Motor neuron (in vitro differentiated cells): ENCODE results near the gene MAP2K3. TPM values are rescaled to one million over a fixed set of nuclear protein-coding genes. Genes with fewer than 3 reads are reported as not detected.
A peak's percentile ranks its signal among the peaks of the same experiment; 100 is the strongest.

Experiments
- ATAC-seq, 8 experiments: fragments of 200-7000 bp; cut with Tn5 transposase; replicated peaks in 6 of 8; 2 replicates each; pipeline ENCODE4 v1.8.0; 2021; ENCODE audit warnings: mild to moderate bottlenecking in 8 of 8, moderate library complexity in 8 of 8
- H3K27ac ChIP-seq, 2 donors: fragments of 250-450 bp; sonication (Bioruptor Pico); 2 replicates each; pipeline ENCODE4 v1.9.0; 2021; ENCODE audit warnings: antibody characterized with exemption in 2 of 2, mild to moderate bottlenecking in 2 of 2, moderate library complexity in 1 of 2
- H3K4me1 ChIP-seq, 2 donors: fragments of 250-450 bp; sonication (Bioruptor Pico); replicated peaks in 1 of 2; 2 replicates each; pipeline ENCODE4 v1.6.1; 2021; ENCODE audit warnings: antibody characterized with exemption in 2 of 2, mild to moderate bottlenecking in 2 of 2, moderate library complexity in 1 of 2
- H3K4me3 ChIP-seq, 5 donors: fragments of 250-450 bp; sonication (Bioruptor Pico); 2 replicates each; pipeline ENCODE4 v1.9.0; 2021; ENCODE audit warnings: antibody characterized with exemption in 5 of 5, mild to moderate bottlenecking in 5 of 5, moderate library complexity in 4 of 5
- WGBS, 10 experiments: fragments of 450-650 bp; shearing (Covaris generic); methylation state at CpG; one replicate each; pipeline ENCODE4 v1.0.0; 2022; 5-methylcytosine and 5-hydroxymethylcytosine counted together
- in situ Hi-C, 9 experiments: fragments of 400-800 bp; cut with MboI; loops; one replicate each; pipeline ENCODE4 v1.15.0; 2021; ENCODE audit warnings: low sequenced_read_pairs in 9 of 9, low pct_unique_long_range_greater_than_20kb in 2 of 9; ENCODE audit not compliant: unreplicated experiment in 9 of 9
- total RNA-seq, 8 experiments: library from RNA; unstranded; fragments of 300-600 nt; gene quantifications; 2 replicates each; pipeline versions ENCODE4 v1.2.3 to v1.2.4, GENCODE V29; 2022

Gene MAP2K3
- total RNA-seq: 10 to 100 TPM in 3 of 8 experiments, 1 to 10 TPM in 5; 3.8 to 41.7 (median 6.7) TPM

DNA sequence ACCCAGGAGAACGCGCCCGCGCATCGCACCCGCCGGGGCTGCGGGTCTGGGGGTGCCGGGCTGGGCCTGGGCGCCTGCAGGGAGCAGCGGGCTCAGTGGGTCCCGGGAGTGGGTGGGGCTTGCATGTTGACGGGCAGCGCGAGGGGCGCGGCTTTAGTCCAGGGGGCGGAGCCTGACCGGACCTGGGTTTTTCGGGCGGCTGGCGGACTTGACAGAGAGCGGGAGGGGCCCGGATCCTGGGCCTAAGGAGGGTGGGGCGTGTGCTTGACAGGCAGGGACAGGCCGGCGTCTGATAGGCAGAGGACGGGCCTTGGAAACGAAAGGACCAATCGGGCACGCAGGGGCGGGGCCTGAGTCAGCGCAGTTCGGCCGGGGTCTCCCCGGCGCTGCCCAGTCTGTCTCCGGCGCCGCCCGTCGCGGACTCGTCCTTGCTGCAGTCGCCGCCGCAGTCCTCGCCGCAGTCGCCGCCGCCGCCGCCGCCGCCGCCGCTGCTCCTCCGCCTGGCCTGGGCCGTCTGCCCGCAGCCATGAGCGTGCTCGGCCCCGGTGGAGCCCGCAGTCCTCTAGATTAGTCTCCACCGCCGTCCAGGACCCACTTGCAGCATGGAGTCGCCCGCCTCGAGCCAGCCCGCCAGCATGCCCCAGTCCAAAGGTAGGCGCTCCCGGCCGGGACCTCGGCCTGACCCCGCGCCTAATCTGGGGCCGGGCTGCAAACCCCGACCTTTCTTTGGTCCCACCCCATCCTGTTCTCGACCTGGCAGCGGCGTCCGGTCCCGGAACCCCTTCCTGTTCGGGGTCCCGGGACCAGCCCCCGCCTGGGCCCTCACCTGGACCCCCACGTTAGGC is at the start of gene MAP2K3:
MAP2K3 (plus strand) TSS at position 393 of the 845 bp plus-strand sequence; CDS start at position 603, 210 bp downstream.
- Histone ChIP-seq H3K27ac (peak within 1 kb of the TSS; percentile 33 to 42), H3K4me3 (peak within 1 kb of the TSS; percentile 66 to 78 (median 74)), H3K4me1 (peaks cover 11 to 15% of the 10 kb centered on the region in 2 donors)
- WGBS, 10 experiments: 0% methylated on average over 5 to 7 of the region's 88 CpGs; no CpG with 5 or more reads in 8 of the 10 experiments
- in situ Hi-C loops: loop anchor here in 1 of 9 experiments (25.0 kb wide), 1 partner anchor 228 kb away; no protein-coding TSS in a partner anchor
- peak; percentile 68 to 94 (median 90) for ATAC-seq

DNA sequence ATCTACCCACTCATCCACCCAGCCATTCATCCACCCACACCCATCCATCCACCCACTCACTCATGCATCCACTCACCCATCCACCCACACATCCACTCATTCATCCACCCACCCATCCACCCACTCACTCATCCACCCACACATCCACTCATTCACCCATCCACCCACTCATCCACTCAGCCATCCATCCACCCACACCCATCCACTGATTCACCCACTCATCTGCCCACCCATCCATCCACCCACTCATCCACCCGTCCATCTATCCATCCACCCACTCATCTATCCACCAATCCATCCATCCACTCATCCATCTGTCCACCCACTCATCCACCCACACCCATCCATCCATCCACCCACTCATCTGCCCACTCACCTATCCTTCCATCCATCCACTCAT is 48.6 kb upstream of the MAP2K3 start:
- Histone ChIP-seq H3K27ac (no peak overlapping the region), H3K4me1 (peaks cover 2 to 10% of the 10 kb centered on the region in 2 donors), H3K4me3 (no peak overlapping the region)
- in situ Hi-C loops: loop anchor here in 1 of 9 experiments (25.0 kb wide), 1 partner anchor 99 kb away; the partner anchor contains the start of gene DHRS7B
- ATAC-seq: no peak
- WGBS, 10 experiments: 0 to 83% (median 14%) methylated on average over 1 of the region's 1 CpG; no CpG with 5 or more reads in 4 of the 10 experiments

DNA sequence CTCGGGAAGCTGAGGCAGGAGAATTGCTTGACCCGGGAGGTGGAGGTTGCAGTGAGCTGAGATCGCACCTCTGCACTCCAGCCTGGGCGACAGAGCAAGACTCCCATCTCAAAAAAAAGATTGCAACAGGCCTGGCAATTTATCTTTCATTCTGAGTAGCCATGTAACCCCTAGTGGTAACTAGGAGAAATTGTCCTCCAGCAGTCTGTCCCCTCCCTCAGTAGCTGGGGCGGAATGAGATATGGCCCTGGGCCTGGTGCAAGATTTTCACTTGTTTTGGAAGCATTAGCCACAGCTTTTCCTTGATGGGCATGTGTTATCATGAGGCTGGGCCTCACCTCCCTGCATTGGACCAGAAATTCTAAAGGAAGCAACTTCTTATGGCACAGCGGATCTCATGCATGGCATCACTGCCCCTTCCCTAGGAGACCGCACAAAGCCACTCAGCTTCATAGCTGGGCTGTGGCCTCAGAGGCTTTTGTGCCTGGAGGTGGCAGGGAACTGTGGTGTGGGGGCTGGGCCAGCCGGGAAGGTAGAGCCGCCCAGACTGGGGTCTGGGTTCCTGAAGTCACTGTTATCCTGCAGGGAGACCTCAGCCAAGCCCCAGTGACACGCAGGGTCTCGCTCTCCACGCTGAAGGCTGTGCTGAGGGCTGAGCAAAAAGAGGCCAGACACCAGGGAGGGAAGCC is 44.7 kb upstream of the MAP2K3 start:
- WGBS, 10 experiments: 78 to 100% (median 96%) methylated on average over 1 to 4 of the region's 12 CpGs; no CpG with 5 or more reads in 4 of the 10 experiments
- in situ Hi-C loops: loop anchor here in 1 of 9 experiments (25.0 kb wide), 1 partner anchor 103 kb away; the partner anchor contains the start of gene DHRS7B
- ATAC-seq: peak; percentile 10 to 62 (median 27)

DNA sequence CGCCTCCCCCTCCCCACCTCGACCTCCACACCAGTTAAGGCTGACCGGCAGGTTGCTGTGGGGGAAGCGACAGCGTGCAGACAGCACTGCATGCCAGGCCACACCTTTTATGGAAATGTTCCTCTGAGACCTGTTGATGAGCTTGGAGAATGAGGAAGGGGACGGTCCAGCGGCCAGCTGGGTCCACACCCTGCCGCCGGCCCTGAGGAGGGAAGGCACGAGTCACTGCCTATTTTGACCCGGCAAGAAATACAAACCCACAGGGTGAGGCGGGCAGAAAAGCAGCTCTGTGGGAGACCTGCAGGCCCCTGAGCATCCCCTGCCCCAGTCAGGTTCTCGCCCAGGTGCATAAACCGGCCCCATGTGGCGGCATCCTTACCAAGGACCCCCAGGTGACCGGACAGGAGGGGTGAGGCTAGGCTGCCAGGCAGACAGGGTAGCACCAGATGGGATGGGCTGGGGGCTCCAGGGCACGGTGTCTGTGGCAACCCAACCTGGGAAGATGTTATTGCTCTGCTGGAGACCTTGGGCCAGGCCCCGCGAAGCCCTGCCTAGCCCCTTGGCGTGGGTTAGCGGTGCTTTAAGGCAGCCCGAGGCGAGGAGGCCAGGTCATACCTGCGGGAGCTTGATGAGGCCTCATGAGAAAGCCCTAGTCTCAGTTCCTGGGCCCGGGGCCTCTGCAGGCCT is 44.0 kb upstream of the MAP2K3 start:
- H3K27ac ChIP-seq: no peak overlapping the region
- in situ Hi-C loops: loop anchor here in 1 of 9 experiments (25.0 kb wide), 1 partner anchor 103 kb away; the partner anchor contains the start of gene DHRS7B

More for the DNA sequence above, 44.7 kb upstream of the MAP2K3 start:
- Histone ChIP-seq H3K4me3 (no peak overlapping the region), H3K27ac (no peak overlapping the region), H3K4me1 (peaks cover 16 to 24% of the 10 kb centered on the region in 2 donors)

DNA sequence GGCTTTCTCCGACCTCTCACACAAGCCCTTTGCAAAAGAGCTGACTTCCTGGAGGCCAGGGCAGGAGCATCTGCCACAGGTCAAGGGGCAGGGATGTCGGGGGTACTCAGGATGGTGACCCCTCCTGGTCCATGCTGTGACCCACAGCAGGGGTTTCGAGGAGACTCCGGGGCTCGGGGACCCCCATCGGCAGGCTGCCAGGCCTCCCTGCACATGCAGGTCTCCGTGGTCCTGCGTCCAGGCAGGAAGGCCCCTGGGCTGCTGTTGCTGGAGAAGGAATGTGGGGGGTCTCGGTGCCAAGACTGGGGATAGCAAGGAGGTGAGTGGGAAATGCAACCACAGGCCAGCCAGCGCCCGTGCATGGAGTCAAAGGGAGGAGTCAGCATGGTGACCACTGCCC is 42.9 kb upstream of the MAP2K3 start:
- no peak overlapping the region for H3K4me3 ChIP-seq
- WGBS, 10 experiments: no CpG with 5 or more reads among the region's 11 CpGs
- H3K27ac ChIP-seq: peak overlapping the region in 1 of 2 donors; percentile 1
- H3K4me1 ChIP-seq: peaks cover 16 to 24% of the 10 kb centered on the region in 2 donors
- no peak for ATAC-seq
- in situ Hi-C loops: loop anchor here in 1 of 9 experiments (25.0 kb wide), 1 partner anchor 104 kb away; the partner anchor contains the start of gene DHRS7B

More for the DNA sequence above, 44.0 kb upstream of the MAP2K3 start:
- 0 to 94% (median 59%) methylated on average over 1 to 7 of the region's 25 CpGs; no CpG with 5 or more reads in 4 of the 10 experiments for WGBS, 10 experiments
- Histone ChIP-seq H3K4me1 (peaks cover 16 to 24% of the 10 kb centered on the region in 2 donors), H3K4me3 (no peak overlapping the region)
- ATAC-seq: peak in 7 of 8 experiments; percentile 5 to 39 (median 20)

DNA sequence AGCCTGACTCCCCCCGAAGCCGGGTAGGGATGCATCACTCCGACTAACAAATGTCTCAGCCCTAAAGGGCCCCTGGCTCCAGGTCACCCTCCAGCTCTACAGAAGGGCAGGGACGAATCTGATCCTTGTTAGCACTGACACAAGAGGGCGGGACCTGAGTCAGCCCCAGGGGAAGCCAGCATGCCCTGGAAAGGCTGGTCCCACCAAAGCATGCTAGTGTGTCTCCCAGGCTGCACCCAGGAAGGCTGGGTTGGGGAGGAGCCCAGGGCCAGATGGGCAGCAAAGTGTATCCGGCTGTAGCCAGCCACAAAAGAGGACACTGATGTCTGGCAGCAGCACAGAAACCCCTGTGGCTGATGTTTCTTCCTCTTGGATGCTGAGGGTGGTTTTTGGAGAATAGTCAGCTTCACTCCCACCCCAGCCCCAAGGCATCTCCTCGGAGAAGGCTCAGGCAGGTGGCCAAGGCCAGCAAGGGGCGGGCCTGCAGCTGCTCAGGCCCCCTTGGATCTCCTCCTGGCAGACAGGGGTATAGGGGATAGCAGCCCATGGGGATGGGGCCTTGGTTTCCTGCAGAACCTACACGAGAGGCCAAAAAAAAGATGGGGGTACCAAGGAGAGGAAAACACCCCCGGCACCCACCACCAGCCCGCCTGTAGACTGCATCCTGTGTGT is 42.3 kb upstream of the MAP2K3 start:
- H3K4me3 ChIP-seq: no peak overlapping the region
- peak; percentile 48 to 87 (median 78) for ATAC-seq
- WGBS, 10 experiments: 0 to 74% (median 54%) methylated on average over 1 to 5 of the region's 11 CpGs; no CpG with 5 or more reads in 6 of the 10 experiments
- in situ Hi-C loops: loop anchor here in 1 of 9 experiments (25.0 kb wide), 1 partner anchor 105 kb away; the partner anchor contains the start of gene DHRS7B
- peaks cover 16 to 24% of the 10 kb centered on the region in 2 donors for H3K4me1 ChIP-seq
- H3K27ac ChIP-seq: no peak overlapping the region

DNA sequence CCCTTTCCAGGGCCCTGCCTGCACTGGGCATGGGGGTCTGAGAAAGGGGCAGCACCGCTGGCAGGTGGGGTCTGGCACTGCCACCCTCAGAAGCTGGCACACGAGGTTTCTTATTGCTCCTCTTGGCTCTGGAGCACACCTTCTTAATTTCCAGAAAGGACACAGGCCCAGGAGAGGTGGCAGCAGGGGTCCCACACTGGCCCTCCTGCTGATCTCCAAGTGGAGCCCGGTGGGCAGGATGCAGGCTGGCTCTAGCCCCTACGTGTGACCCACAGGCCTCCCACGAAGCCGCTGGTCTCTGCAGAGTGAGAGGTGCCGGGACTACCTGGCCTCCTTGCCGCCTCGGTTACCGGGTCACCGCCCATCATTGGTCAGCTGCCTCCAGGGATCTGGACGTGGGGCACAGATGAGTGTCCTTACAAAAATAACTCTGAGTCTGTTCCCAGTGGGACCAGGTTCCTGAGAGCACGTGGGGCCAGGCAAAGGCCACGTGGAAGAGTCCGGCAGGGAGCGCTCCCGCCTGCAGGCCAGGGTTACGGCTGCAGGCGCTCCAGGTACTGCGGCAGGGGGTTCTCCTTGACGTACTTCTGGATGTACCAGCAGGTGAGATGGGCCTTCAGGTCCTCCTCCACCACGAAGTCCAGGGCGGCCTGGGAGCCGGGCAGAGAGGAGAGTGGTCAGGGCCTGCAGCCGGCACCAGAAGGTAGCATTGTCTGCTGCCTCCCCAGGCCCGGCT is 41.6 kb upstream of the MAP2K3 start:
- 48 to 89% (median 86%) methylated on average over 1 to 10 of the region's 26 CpGs; no CpG with 5 or more reads in 5 of the 10 experiments for WGBS, 10 experiments
- Histone ChIP-seq H3K4me3 (no peak overlapping the region), H3K27ac (no peak overlapping the region), H3K4me1 (peaks cover 16 to 24% of the 10 kb centered on the region in 2 donors)
- in situ Hi-C loops: loop anchor here in 1 of 9 experiments (25.0 kb wide), 1 partner anchor 106 kb away; the partner anchor contains the start of gene DHRS7B
- ATAC-seq: no peak

DNA sequence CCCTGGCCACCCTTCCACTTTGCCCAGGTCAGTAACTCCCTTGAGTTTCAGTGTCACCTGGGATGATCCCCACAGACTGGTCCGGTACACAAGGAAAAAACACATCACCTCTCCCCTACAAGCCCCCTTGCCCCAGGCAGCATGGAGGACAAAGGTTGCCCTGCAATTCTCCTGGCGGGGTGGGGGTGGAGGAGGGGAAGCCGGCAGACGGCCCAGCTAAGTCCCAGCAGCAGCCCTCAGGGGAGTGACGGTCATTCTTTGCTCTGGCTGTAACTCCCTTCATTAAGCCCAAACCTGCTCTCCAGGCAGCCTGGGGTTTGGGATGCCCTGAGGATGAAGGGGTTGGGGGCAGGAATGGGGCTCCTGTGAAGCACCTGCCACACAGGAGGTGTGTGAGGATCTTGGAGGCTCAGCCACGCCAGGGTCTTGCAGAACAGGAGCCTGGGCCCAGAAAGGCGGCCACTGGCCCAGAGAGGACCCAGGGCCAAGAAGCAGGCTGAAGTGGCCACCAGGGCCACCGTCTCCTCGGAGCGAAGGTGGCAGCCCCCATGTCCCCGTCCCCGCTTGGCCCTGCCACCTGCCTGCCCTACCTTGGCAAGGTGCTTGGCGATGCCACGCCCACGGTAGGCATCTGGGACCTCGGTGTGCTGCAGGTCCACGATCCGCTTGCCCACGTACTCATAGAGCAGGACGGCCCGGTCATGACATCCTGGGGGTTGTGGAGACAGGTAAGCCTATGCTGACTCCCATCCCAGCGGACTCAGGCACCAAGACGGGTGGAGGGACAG is 40.8 kb upstream of the MAP2K3 start:
- H3K4me1 ChIP-seq: peaks cover 16 to 24% of the 10 kb centered on the region in 2 donors
- no peak for ATAC-seq
- no peak overlapping the region for H3K4me3 ChIP-seq
- in situ Hi-C loops: loop anchor here in 1 of 9 experiments (25.0 kb wide), 1 partner anchor 106 kb away; the partner anchor contains the start of gene DHRS7B
- 56 to 100% (median 80%) methylated on average over 1 to 5 of the region's 23 CpGs; no CpG with 5 or more reads in 5 of the 10 experiments for WGBS, 10 experiments
- no peak overlapping the region for H3K27ac ChIP-seq

DNA sequence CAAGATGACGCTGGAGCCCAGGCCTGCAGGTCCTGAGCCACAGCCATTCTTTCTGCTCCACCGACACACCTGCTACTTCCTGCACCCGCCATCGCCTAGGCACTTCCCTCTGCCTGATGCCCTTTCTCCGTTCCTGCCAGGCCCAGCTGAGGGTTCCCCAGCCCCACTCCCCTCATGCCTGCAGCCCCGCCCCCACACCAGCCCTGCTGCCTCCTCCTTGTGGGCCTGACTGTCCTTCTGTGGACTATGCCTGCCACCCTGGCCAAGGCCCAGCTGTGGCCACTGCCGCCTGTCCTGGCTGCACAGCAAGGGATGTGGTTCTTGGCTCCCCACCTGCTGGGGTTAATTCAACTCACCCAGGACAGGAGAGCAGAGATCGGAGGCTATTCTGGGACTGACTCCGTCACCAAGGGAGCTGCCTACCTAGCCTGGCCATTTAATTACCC is 38.8 kb upstream of the MAP2K3 start:
- in situ Hi-C loops: loop anchor here in 1 of 9 experiments (25.0 kb wide), 1 partner anchor 108 kb away; the partner anchor contains the start of gene DHRS7B
- H3K4me1 ChIP-seq: peaks cover 16 to 25% of the 10 kb centered on the region in 2 donors
- no peak overlapping the region for H3K27ac ChIP-seq
- no peak overlapping the region for H3K4me3 ChIP-seq
- WGBS, 10 experiments: 80 to 100% (median 100%) methylated on average over 1 to 2 of the region's 9 CpGs; no CpG with 5 or more reads in 7 of the 10 experiments
- ATAC-seq: no peak

DNA sequence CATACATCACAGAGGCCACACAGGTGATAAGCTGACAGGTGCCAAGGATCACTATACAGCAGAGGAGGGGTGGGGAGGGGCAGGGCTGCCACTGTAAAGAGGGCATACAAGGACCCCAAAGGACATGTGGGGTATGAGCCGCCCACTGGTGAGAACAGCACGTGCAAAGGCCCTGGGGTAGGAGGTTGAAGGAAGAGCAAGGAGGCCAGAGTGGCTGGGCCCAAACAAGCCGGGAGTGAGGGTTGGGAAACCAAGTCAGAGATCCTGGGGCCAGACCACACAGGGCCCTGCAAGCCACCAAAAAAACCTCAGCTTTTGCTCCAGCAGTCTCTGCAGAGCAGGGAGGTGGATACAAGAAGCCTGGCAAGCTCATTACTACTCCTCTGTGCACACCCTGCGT is 37.8 kb upstream of the MAP2K3 start:
- Histone ChIP-seq H3K4me1 (peaks cover 8 to 17% of the 10 kb centered on the region in 2 donors), H3K4me3 (no peak overlapping the region), H3K27ac (no peak overlapping the region)
- in situ Hi-C loops: loop anchor here in 1 of 9 experiments (25.0 kb wide), 1 partner anchor 109 kb away; the partner anchor contains the start of gene DHRS7B
- no peak for ATAC-seq
- 67 to 80% (median 74%) methylated on average over 1 to 3 of the region's 4 CpGs; no CpG with 5 or more reads in 7 of the 10 experiments for WGBS, 10 experiments
